BLaER1 (cell line): ENCODE data around the gene PIP5K1B.
"Not testable (repeated sequence)": the region's sequence is repeated elsewhere in the genome, so short reads cannot be mapped to it uniquely, and the experiment has no call there.

ENCODE experiments used
- H3K27ac ChIP-seq: shearing (Covaris generic); formaldehyde crosslinking; 2 replicates; pipeline ENCODE4 v1.8.1; 2022
- H3K27me3 ChIP-seq: shearing (Covaris generic); formaldehyde crosslinking; 2 replicates; pipeline ENCODE4 v1.8.1; 2022
- H3K36me3 ChIP-seq: shearing (Covaris generic); formaldehyde crosslinking; 2 replicates; pipeline ENCODE4 v1.8.1; 2022
- H3K4me1 ChIP-seq: shearing (Covaris generic); formaldehyde crosslinking; 2 replicates; pipeline ENCODE4 v1.8.1; 2022
- H3K4me2 ChIP-seq: shearing (Covaris generic); formaldehyde crosslinking; 2 replicates; pipeline ENCODE4 v1.8.1; 2022
- H3K4me3 ChIP-seq: shearing (Covaris generic); formaldehyde crosslinking; 2 replicates; pipeline ENCODE4 v1.8.1; 2022
- H3K9ac ChIP-seq: shearing (Covaris generic); formaldehyde crosslinking; 2 replicates; pipeline ENCODE4 v1.8.1; 2022
- H3K9me3 ChIP-seq: shearing (Covaris generic); formaldehyde crosslinking; 2 replicates; pipeline ENCODE4 v1.8.1; 2022
- H4K20me1 ChIP-seq: shearing (Covaris generic); formaldehyde crosslinking; 2 replicates; pipeline ENCODE4 v1.8.1; 2022
- Cebpa-rat ChIP-seq: shearing (Covaris generic); IDR thresholded peaks from 2 replicates; pipeline ENCODE4 v1.8.1; 2022

Gene PIP5K1B

GRCh38 chr9:68690088-68690487 lies 15.0 kb upstream of the PIP5K1B start:
- Histone ChIP-seq H3K4me3 (no peak overlapping the region), H3K9me3 (no peaks in the 10 kb centered on the region), H3K27ac (no peak overlapping the region), H3K4me2 (no peak overlapping the region), H3K4me1 (no peaks in the 10 kb centered on the region), H4K20me1 (no peaks in the 10 kb centered on the region), H3K27me3 (no peaks in the 10 kb centered on the region), H3K9ac (no peak overlapping the region), H3K36me3 (no peaks in the 10 kb centered on the region)
- TF ChIP-seq Cebpa-rat, result no peak

DNA sequence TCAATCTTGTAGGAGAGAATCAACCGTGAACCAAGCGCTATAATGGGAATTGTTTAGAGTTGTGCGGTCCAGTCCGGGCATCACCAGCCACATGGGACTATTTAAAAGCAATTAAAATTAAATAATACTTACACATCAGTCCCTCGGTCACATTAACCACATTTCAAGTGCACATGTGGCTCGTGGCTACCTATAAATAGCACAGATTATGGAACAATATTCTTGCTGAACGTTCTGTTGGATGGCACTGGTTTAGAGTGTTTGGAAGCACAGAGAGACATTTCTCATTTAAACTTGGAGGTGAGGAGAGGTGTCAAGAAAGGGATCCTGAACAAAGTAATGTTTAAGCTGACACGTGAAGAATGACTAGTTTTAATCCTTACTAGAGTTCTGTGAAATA lies 12.5 kb upstream of the PIP5K1B start:
- no peak overlapping the region for H3K9ac ChIP-seq
- no peaks in the 10 kb centered on the region for H3K27me3 ChIP-seq

DNA sequence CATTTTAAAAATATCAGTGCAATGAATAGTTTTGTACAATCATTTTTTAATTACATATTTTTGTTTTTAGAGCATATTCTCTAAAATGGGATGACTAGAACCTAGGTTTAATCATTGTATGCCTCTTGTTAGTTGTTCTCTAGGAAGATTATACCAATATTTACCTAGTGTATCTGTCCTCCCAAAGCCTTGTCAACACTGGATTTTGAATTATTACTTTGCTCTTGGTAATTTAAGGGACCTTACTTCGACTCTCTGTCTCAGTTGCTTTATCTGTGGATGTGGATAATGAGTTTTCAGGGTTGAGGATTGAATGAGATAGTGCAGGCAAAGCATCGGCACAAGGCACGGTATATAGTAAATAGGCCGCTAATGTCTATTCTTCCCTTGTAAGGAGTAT lies 10.9 kb upstream of the PIP5K1B start:
- Histone ChIP-seq H3K36me3 (no peaks in the 10 kb centered on the region), H4K20me1 (no peaks in the 10 kb centered on the region), H3K9me3 (peaks cover 4% of the 10 kb centered on the region; the same call in 1 of the 2 replicates), H3K27me3 (no peaks in the 10 kb centered on the region), H3K9ac (no peak overlapping the region), H3K27ac (no peak overlapping the region), H3K4me2 (no peak overlapping the region), H3K4me3 (no peak overlapping the region), H3K4me1 (no peaks in the 10 kb centered on the region)
- no peak for TF ChIP-seq Cebpa-rat

More for the DNA sequence above, 12.5 kb upstream of the PIP5K1B start:
- no peaks in the 10 kb centered on the region for H3K36me3 ChIP-seq
- H3K9me3 ChIP-seq, result peaks cover 4% of the 10 kb centered on the region; the same call in 1 of the 2 replicates
- no peak overlapping the region for H3K4me2 ChIP-seq
- no peak overlapping the region for H3K4me3 ChIP-seq
- H3K27ac ChIP-seq, result no peak overlapping the region
- no peaks in the 10 kb centered on the region for H4K20me1 ChIP-seq
- no peaks in the 10 kb centered on the region for H3K4me1 ChIP-seq
- no peak for TF ChIP-seq Cebpa-rat

DNA sequence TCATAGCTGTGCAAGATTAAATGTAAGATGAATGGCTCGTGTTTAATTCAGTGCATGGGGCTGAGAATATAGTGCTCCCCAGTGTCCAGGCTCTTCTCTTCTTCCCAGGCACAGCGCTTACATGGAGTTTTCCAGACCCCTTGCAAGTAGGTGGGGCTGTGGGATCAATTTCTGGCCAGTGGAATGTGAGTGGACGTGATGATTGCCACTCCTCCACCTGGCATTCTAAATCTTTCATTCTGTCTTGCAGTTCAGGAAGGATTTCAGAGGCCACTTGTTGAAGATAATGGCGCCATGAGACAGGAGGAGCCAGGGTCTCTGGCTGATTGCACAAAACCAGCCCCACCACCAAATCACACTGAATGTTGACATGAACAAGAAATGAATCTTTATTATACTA lies 7.2 kb upstream of the PIP5K1B start:
- Histone ChIP-seq H3K9ac (no peak overlapping the region), H3K4me2 (no peak overlapping the region), H3K4me3 (no peak overlapping the region), H3K27ac (no peak overlapping the region), H3K36me3 (no peaks in the 10 kb centered on the region), H3K4me1 (no peaks in the 10 kb centered on the region), H3K9me3 (peaks cover 4% of the 10 kb centered on the region; the same call in 1 of the 2 replicates), H3K27me3 (no peaks in the 10 kb centered on the region), H4K20me1 (no peaks in the 10 kb centered on the region)
- TF ChIP-seq Cebpa-rat, result no peak

- no peak for TF ChIP-seq Cebpa-rat
- no peak overlapping the region for H3K9ac ChIP-seq
- no peak overlapping the region for H3K4me2 ChIP-seq
- no peaks in the 10 kb centered on the region for H4K20me1 ChIP-seq
- no peaks in the 10 kb centered on the region for H3K36me3 ChIP-seq
- H3K4me1 ChIP-seq, result peaks cover 4% of the 10 kb centered on the region
- H3K9me3 ChIP-seq, result peaks cover 4% of the 10 kb centered on the region; the same call in 1 of the 2 replicates
- no peak overlapping the region for H3K27ac ChIP-seq
- H3K4me3 ChIP-seq, result no peak overlapping the region
- peaks cover 3% of the 10 kb centered on the region; the same call in 1 of the 2 replicates for H3K27me3 ChIP-seq
Measured at GRCh38 chr9:68698943-68699509, 6.0 kb upstream of the PIP5K1B start.

DNA sequence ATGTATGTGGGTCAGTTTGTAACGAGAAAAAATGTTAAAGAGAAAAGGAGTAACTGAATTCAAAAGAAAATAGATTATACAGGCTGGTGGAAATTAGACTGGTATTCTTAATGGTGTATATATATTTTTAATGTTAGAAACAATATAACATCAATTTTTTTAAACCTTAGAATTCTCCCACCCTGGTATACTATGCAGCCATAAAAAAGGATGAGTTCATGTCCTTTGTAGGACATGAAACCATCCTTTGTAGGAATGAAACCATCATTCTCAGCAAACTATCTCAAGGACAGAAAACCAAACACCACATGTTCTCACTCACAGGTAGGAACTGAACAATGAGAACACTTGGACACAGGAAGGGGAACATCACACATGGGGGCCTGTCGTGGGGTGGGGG lies 5.4 kb upstream of the PIP5K1B start:
- not testable (repeated sequence) for H3K27me3 ChIP-seq, H3K4me3 ChIP-seq, H3K27ac ChIP-seq, H4K20me1 ChIP-seq, H3K9me3 ChIP-seq, H3K9ac ChIP-seq, H3K4me1 ChIP-seq, H3K4me2 ChIP-seq, H3K36me3 ChIP-seq

DNA sequence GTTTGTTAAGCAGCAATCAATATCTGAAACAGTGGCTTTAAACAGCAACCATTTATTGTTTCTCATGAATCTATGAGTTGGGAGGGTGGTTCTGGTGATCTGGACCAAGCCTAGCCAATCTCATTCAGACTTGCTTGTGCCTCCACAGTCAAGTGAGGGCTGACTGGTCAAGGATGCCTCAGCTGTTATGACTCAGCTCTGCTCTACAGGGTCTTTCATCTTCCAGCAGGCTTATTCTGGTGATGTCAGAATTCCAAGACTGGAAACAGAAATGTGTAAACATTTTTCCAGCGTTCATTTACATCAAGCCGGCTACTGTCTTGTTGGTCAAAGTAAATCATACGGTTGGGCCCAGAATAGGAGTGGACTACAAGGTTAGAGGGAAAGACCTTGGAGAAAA lies 2.5 kb upstream of the PIP5K1B start:
- H3K4me1 ChIP-seq, result peaks cover 26% of the 10 kb centered on the region
- H3K4me3 ChIP-seq, result no peak overlapping the region
- no peaks in the 10 kb centered on the region for H3K36me3 ChIP-seq
- peaks cover 12% of the 10 kb centered on the region; the same call in 1 of the 2 replicates for H4K20me1 ChIP-seq
- H3K27me3 ChIP-seq, result peaks cover 25% of the 10 kb centered on the region
- no peak for TF ChIP-seq Cebpa-rat
- H3K9me3 ChIP-seq, result no peaks in the 10 kb centered on the region
- H3K9ac ChIP-seq, result no peak overlapping the region
- no peak overlapping the region for H3K27ac ChIP-seq
- H3K4me2 ChIP-seq, result no peak overlapping the region

DNA sequence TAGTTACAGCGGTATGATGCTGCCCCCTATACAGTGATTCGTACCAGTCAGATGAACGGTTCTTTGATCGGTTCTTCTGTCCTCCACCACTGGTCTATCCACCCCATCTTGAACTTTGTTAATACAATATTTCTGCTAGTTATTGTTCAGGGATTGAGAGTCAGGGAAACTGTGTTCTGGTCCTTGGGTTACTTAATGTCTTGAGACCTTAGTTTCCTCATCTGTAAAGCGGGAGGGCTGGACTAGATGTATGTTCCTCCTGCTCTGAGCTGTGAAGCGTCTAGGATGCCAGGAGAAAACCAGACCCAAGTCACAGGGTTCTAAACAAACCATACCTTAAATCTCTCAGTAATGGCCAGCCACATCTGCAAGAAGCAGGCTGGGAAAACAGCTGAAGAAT lies 1.4 kb upstream of the PIP5K1B start:
- Histone ChIP-seq H3K9ac (no peak overlapping the region), H3K27ac (no peak overlapping the region), H3K4me2 (no peak overlapping the region), H3K36me3 (no peaks in the 10 kb centered on the region), H3K27me3 (peaks cover 27% of the 10 kb centered on the region), H3K4me3 (no peak overlapping the region), H3K9me3 (no peaks in the 10 kb centered on the region), H3K4me1 (peaks cover 26% of the 10 kb centered on the region), H4K20me1 (peaks cover 12% of the 10 kb centered on the region; the same call in 1 of the 2 replicates)
- no peak for TF ChIP-seq Cebpa-rat

DNA sequence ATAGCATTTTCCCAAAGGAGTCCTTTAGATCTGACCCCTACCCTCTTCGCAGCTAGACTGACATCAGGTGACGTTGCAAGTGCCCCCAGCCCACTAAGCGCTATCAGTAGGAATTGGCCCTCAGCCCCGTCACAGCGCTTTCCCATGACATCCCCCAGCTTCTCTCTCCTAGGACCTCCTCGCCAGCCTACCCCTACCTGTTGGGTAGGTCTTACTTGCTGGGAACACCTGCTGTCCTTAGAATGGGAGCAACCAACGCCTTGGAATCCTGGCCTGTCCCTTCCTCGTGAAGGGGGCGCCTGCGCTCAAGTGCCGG lies 584 bp upstream of the PIP5K1B start:
- Histone ChIP-seq H3K27ac (0 out of 2 replicates have a peak overlapping the region, but pooled peaks have one; percentile 72), H3K4me1 (peaks cover 26% of the 10 kb centered on the region), H3K4me2 (peak overlapping the region; percentile 87), H3K27me3 (peaks cover 27% of the 10 kb centered on the region), H3K36me3 (no peaks in the 10 kb centered on the region), H3K9me3 (no peaks in the 10 kb centered on the region), H4K20me1 (peaks cover 12% of the 10 kb centered on the region; the same call in 1 of the 2 replicates), H3K4me3 (peak overlapping the region; percentile 79), H3K9ac (peak overlapping the region; percentile 78)
- TF ChIP-seq Cebpa-rat, result no peak

DNA sequence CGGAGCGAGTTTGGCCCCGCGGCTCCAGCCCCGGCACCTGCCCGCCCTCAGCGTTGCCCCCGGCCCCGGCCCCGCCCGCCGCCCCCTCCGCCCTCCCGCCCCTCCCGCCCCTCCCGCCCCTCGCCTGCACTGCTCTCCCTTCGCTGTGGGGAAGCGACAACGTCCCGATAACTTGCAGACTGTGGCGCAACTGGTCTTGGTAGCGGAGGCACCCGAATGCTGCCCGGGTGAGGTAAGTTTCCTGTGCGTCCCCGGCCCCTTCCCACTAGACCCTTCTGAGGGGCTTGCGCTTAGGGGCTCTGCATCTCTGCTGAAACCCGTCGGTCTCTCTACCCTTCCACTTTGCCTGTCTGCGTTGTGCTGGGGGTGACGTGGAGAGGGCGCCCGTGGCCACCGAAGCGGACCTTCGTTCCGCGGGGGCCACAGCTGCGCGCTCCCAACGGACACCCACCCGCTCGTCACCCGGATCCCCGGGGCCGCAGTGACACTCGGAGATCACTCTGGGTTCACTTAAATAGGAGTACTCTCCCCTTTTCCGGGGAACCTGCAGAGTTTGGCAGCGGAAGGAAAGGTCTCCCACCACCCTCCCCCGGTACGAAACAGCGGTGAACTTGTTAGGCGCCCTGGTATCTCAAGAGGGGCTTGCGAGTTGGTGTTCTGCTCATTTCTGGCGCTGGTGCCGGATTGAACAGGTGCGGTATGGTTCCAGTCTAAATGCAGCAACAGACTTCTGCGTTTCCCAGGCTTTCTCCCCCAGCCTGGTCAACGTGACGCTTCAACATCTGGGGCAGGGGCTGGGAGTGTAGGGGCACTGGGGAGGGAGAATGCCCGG lies 707 bp downstream of the PIP5K1B start:
- peak overlapping the region; percentile 97 for H3K4me2 ChIP-seq
- H3K27ac ChIP-seq, result peak overlapping the region; percentile 72; the same call in 1 of the 2 replicates
- H3K9ac ChIP-seq, result peak overlapping the region; percentile 78
- H4K20me1 ChIP-seq, result peaks cover 12% of the 10 kb centered on the region; the same call in 1 of the 2 replicates
- peaks cover 27% of the 10 kb centered on the region for H3K27me3 ChIP-seq
- peak overlapping the region; percentile 79 for H3K4me3 ChIP-seq
- TF ChIP-seq Cebpa-rat, result no peak
- no peaks in the 10 kb centered on the region for H3K9me3 ChIP-seq
- peaks cover 26% of the 10 kb centered on the region for H3K4me1 ChIP-seq
- H3K36me3 ChIP-seq, result no peaks in the 10 kb centered on the region
